T-helper 1 cell (primary cell): ENCODE data around the gene CACNA2D3.

Experiments
- DNase-seq, 5 donors: peaks; one replicate each; pipeline ENCODE4 v3.0.0-alpha.2; 2012 to 2020

The CACNA2D3 gene

DNA sequence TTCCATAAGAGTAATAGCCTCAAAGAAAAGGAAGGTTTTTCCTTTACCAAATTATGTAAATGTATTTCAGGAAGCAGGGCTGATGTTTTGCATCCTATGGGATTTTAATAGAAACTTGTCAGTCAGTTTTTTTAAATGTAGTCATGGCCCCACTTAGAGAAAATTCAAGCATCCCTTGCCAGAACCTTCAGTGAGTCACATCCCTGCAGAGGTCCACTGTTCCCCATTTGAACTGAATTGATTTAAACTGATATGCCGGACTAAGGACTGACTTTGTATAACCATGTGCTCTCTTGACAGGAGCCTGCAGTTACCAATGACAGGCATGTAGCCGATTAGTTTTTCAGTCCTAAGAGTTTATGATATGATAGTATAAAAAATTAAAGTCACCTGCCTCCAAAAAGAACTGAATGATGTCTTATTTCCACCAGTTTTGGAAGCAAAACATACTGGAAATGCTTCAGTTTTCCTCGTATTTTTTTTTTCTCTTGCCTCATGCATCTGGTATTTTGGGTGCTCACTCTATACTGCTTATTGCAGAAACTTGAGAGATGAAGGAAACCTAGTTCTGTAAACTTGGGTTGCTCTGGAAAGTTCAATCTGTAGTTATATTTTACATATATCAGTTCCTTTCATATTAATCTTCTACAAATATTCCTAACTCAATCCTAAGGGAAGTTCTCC, 774.8 kb downstream of the CACNA2D3 start:
- no peak for DNase-seq

DNA sequence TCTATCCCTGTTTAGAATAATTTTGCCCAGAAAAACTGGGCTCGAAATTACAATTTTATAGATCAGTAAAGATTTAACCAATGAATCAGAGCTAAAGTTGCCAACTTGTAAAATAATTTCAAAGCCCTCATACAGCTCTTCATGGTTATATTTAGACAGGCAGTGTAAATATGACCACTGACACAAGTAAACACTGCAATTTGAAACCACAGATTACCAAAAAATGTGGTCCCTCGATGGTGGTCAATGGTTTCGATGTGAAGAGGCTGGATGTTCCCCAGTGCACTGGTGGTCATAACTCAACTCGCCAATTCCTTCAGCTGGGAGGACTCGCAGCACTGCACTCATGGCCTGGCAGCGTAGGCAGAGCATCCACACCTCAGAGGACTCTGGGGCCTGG, 776.9 kb downstream of the CACNA2D3 start:
- no peak for DNase-seq

DNA sequence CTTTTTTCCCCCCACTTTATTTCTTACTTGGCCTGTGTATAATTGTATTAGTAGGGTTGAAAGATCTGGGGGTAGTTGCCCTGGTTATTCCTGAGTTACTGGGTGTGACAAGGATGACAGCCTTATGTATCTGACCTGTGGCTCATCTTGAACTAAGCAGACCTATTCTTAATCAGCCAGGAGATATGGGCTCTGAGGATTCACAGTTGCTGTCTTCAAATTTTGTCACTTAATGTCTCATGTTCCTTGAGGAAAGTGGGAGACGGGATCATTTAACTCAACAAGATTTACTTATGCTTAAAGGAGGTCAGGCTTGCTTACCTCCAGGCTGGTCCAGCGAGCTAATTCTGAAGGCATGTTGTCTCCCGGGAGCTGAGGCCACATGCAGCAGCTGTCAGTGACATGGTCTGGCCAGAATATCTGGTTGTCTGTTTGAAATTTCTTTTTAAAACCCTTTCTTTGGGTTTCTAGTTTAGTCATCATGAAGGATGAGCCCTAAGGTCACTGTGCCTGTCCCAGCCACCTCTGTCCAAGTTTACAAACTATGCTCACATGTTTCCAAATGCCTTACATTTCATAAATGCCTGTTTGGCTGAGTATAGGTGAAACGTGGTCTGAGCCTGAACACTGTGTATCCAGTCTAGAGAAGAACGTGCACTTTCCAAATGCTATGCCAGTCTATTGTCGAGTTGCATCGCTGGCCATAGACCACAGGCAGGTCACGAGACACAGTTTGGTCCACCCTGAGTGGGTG, 778.7 kb downstream of the CACNA2D3 start:
- DNase-seq, result no peak

DNA sequence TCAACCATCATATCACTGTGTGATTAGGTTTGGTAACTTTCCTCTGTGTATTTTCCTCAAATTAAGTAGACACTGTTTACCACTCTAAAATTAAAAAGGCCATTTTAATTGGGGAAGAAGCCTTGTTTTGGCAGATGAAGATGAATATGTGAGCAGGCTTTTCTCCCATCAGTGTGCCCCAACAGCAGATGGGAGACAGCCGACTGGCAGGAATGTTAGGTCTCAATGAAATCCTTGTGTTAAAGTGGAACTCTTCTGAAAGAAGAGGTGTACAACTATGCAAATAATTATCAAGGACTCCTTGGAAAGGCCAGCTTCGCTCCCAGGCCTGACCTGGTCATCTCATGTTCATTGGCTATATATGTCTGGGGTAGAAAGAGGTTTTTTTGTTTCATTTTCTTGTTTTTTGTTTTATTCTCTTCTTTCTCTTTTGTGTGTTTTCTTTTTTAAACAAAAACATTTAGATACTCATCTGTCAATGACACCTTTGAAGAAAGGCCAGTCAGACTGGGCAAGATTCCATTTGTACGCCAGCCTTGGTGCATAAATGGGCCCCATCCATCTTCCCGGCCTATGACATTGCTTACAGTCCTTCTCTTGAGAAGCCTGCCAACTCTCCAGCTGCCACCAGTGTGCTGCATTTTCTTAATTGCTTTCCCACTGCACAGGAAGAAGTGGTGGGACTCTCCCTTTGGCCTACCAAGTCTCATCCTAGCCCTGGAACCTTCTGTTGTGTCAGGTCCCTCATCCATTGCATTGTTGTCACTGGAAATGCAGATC, 779.7 kb downstream of the CACNA2D3 start:
- no peak for DNase-seq

DNA sequence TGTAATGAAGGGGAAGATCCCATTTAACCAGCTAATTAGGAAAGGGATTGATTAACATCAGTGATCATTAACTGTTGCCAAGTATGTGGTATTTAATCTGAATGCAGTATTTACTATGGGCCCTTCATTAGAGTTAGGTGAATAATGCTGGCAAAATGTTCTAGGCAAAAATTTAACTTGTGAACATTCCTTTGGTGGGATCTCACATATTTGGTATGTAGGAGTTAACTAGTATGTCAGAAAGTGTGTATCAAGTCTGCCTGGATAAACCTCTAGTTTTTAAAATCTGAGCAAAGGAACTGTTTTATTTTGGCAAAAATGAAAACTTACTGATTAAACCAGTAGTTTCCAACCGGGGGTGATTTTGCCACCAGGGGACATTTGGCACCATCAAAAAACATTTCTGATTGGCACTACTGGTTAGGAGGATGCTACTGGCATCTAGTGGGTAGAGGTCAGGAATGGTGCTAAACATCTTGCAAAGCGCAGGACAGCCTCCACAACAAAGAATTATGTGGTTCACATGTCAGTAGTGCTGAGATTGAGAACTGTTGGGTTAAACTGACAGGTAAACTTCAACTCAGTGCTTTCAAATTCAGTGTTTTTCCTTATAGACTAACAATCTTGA, 783.0 kb downstream of the CACNA2D3 start:
- DNase-seq, result no peak

DNA sequence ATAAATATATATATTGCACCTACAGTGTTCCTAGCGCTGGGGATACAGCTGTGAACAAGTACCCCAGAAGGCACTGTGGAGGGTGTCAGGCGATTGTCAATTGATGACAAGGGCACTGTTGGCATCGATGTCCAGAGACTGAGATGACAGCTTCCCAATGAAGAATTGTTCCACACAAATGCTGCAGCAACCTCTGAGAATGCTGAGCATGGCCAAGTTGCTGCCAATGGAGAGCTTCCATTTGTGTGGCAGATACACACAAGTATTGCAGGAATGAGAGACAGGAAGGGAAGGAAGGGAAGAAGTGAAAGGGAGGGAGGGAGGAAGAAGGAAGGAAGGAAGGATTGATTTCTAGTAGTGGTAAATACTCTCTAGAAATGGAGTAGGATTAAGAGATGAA, 783.6 kb downstream of the CACNA2D3 start:
- no peak for DNase-seq

DNA sequence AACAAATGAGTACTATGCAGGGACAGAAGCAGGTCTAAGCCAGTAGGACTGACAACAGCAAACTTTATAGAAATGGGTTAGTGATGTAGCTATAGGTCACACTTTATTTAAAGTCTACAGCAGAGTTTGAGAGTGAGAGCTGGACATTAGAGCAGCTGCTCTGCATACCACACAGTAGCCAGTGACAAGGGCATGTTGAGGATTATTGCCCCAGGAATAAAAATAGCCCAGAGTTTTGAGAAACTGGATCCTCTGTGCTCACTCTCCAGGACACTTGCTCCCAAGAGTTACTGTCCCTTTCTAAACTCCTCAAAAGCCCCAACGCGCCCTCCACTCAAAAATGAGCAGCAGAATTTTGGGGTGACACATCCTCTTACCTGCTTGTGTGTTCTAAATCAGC, 784.4 kb downstream of the CACNA2D3 start:
- no peak for DNase-seq

DNA sequence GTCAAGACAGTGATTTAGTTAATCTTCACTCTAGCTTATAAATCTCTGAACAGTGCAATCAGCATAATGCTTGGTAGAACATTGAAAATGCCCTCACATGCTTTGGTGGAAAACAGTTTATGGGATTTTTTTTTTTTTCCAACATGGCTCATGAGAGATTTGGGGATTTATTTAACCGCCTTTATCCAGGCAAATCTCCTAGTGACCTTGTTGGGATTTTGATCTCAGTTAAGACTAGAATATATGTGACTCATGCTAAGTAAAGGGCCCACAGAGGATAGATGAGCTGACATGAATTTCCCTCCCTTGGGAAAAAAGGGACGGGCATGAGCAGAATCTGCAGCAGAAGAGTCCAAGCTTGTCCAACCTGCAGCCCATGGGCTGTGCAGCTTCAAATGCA, 786.8 kb downstream of the CACNA2D3 start:
- DNase-seq, result no peak

DNA sequence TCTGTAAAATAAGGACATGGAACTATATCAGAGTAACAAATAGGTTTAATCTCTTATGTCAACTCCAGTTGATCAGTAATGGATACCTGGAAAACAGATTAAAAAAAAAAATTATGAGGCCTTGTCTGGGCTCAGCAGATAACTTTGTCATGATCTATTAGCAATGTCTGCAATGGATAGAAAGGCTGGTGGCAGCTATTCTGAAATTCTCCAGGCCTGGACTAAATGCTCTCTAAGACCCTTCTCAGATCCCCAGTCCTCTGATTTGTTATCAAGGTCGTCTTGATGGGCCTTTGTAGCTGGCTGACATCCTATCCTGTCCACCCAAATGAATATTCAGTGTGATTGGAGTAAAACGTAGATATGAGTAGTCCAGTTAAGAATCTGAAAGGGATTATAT, 791.8 kb downstream of the CACNA2D3 start:
- DNase-seq, result no peak

DNA sequence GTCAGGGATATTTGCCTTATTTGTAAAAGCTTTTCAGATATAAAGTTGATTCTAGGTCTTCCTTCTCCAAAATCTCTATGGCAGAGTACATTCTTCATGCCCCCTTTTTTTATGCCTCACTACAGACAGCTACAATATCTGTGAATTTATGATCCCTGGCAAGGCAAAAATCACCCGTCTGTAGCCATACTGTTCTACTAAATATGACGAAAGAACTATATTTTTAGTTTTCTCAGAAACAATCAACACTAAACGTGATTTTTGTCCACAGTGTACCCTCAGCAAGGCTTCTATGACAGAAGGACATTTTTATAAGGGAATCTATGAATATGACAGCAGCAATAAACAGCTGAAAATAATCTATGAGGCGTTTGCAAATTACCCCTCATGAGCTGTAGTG, 792.8 kb downstream of the CACNA2D3 start:
- DNase-seq, result no peak

DNA sequence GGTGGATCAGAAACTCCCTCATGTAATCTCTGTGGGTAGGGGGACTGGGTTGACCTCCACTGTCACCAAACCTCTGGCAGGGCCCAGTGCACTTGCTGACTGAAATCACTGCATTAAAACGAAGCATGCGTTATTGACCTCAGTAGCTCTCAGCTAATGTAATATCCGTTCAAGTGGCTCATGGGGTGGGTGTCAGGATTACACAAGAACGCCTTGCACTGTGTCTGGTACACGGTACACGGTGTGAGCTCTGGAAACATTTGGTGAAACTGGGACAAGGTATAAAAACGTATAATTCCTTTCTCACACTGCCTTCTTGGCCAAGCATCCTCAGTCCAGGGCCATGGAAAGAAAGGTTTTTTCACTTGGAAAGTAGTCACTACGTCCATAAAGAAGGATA, 793.6 kb downstream of the CACNA2D3 start:
- no peak for DNase-seq

DNA sequence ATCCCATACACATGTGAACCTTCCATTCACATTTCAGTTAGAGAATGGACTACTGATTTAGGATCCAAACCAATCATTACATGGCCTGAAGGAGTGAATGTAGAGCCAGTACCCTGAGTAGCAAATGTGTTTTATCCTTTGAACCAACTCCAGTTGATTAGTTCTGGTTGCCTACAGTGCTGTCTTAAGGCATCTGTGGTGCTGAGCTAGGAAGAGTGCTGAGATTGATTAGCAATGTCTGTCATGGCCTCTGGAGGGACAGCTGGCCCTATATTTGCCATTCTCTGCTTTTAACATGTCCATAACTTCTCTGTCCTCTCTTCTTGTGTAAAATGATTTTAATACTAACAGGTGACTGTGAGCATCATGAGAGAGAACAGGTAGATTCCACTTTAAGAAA, 794.4 kb downstream of the CACNA2D3 start:
- DNase-seq, result no peak

DNA sequence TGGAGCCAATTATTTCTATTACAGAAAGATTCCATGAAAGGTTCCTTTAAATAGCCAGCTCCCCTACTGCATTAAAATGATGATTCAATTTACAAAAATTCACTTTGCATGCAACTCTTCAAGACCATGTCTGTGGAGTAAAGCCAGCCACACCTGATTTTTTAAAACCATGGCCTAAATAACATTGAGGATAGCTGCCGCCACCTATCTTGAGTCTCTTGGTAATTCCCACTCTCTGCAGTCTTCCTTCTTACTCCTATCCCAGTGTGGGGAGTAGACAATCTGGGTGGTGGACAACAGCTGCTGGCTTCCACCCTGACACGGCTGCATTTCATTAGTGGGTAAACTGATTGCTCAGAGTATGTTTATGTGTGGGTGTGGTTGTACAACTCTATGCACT, 794.8 kb downstream of the CACNA2D3 start:
- DNase-seq, result no peak

DNA sequence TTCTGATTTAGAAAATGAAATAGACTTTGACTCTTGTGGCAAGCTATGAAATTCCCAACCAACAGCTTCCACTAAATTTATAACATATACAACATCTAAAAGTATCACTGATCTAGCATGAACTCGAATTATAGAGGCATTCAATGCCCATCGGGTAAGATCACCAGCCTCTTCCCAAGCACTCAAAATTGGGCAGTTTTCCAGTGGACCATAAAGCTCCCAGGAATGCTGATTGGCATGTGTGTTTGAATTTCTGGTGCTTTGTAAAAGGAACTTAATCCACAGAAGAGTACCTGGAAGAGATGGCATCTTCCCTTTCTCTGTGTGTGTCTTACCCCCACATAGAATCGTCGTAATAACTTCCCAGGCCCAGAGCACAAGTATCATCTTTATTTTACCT, 795.5 kb downstream of the CACNA2D3 start:
- DNase-seq, result no peak

DNA sequence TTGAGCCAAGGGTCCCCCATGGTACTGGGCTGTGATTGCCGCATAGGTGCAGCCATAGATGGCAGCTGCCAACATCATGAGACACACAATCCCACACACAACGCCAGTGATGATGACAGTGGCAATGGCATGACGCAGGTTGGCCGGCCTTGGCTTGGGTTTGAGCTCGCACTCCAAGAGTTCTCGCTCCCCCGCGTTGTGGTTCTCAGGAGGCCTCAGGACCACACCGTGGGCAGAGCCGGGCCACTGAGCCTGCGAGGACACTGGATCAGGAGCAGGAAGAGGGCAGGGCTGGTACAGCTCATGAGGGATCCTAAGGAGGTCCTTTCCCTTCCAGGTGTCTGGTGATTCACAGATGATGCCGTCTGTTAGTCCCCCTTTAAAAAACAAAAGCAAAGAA, 796.2 kb downstream of the CACNA2D3 start:
- no peak for DNase-seq

DNA sequence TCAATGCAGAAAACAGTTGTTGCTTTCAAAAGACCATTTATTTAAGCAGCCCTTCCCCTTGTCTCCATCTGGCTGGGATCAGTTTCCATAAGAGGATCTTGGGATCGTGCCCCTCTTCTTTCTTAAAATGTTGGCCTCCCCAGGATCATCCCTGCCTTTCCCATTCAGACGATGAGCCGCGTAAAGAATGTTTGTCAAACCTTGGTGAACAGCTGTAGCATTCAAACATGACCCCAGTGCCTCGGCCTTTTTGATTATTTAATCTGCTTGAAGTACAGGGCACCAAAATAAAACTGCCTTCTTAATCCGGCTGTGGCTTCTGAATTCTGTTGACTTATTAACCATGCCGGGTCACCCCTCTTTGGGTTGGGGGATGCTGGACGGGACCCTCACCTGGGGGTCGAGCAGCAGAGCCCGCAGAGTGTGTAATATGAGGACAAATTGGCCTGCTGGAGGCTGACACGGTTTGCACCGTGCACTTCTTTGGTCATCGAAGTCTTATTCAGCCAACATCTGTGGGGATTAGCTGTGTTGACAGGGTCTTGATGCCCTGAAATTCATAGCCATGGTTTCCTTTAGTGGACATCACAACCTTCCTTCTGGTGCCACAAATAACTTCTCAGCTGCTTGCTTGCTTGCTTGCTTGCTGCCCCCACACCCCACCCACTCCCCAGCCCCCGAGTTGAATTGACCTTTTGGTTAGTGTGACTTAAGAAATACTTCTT, 805.9 kb downstream of the CACNA2D3 start, which contains the start of gene LRTM1:
LRTM1 (minus strand) TSS at position 14 of the 725 bp plus-strand sequence. CDS start 148 bp downstream, outside the sequence.
- no peak for DNase-seq

DNA sequence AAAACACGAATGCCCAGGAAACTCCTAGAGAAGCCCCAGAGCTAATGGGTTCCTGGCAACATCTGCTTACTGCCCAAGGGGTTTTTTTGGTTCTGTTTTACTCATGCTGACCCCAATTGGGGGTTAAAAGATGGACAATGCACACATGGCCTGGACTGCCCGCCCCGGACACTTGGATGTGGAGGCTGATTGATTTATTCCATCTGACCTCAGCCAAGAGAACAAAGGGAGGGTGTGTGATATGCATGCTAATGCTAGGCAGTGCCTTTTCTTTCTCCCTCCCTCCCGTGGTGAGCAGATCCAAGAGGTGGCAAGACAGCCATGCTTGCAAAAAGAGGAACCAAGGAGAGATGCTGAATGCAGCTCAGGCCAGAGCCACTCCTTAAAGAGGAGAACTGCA, 808.8 kb downstream of the CACNA2D3 start:
- no peak for DNase-seq

DNA sequence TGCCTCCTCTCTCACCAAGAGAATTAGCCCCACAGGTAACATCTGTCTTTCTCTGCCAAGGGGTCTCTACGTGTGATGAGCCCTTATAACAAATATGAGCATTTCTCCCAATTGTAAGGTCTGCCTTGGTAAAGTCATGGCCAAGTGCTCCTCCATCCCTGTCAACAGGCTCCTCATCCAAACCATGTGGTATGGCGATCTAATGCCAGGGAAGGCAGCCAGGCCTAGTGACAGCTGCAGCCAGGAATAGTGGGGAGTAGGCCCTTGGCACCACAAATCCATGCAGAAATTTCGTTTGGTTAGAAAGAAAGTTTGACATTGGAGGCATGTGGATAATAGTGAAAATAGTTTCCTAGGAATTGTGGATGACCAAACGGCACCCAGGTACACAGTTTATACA, 810.3 kb downstream of the CACNA2D3 start:
- no peak for DNase-seq

DNA sequence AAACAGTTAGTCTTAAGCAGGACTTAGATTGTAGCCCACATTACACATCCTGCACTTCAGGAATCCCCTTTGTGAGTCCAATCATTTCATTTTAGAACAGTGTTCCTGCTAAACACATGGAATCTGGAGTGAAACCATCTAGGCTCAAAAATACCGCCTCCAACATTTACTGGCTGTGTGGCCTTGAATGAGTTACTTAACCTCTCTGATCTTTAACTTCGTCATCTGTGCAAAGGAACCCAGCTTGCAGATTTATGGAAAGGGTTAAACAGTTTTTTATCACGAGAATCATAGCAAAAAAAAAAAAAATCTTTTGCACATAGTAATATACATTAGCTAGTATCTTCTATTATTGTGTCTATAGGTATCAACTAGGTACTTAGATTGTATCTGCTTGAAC, 813.5 kb downstream of the CACNA2D3 start:
- no peak for DNase-seq

DNA sequence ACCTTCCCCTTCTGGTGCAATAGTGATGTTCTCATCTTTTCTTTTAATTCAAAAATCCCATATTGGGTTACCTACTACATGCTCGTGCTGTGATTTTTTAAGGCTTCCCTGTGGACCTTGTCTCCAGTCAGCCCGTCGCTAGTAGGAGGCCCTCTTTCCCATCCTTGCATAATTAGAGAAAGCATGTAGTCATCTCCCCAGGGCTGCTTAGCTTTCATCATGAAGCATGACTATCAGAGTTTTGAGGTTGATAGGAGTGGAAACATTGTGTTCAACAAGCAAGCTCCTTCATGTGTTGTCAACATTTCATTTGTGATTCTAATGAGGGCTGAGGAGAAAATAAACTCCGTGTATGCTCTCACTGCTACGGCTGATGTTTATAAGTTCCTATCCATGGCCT, 814.2 kb downstream of the CACNA2D3 start:
- no peak for DNase-seq

DNA sequence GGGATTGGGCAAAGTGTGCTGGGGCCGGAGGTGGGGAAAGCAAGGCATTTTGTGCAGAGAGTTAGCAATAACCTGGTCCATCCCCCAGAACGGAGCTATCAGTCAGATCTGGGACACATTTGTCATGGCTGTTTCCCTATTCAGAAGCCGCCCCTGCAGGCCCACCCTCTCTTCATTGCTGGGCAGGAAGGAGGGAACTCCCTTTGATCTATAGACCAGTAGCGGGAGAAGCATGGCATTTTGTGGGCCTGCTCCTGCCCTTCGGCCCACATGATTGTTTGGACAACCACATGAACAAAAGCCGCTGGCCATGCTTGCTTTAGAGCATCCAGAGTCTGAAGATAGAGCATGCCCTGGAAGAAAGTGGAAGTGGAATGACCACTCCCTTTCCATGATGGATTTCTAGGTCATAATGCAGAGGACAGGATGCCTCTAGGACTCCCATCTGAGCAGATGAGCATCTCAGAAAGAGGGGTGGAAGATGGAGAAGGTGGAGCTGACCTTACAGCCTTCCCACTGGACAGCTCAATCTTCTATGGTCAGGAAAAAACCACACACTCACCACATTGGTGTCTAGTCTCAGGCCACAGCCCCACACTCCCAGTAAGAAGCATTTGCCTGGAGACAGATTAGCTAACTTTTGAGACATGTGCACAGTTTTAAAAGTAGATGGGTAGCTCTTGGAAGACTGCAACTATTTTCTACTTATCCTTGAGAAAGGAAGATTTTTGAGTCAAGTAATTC, 817.4 kb downstream of the CACNA2D3 start:
- DNase-seq, result no peak

DNA sequence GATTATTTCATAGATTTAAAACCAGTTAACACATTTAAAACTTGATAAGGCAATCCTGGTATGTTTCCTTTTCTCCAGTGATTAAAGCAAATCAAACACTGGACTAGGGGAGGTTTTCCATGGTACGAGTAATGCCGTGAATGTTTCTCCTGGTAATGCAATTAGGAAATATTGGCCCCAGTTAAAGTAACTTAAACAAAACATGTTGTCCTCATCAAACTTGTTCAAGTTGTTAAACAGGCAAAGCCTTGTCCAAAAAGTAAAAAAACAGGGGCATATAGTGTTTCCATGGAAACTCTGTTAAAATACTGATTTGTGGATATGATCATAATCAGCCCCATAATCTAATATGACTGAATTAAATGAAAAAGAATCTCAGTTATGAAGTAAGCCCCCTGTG, 818.6 kb downstream of the CACNA2D3 start:
- DNase-seq, result no peak
